ENCODE results near the gene CTNND1.

The CTNND1 gene

GRCh38 chr11:57744357-57744756, 17.2 kb upstream of the CTNND1 start:
- DNase-seq (ENCODE audit: low read depth), result no peak
- no peak for TF ChIP-seq CTCF (conservative IDR thresholded peaks at IDR 0.05; ENCODE audit: low read depth, low read length)

GRCh38 chr11:57745206-57745605, 16.4 kb upstream of the CTNND1 start:
- no peak overlapping the region for H3K4me3 ChIP-seq (ENCODE audit: low read depth, low read length)
- no peak for TF ChIP-seq CTCF (conservative IDR thresholded peaks at IDR 0.05; ENCODE audit: low read depth, low read length)
- no peak for DNase-seq (ENCODE audit: low read depth)

More at GRCh38 chr11:57744357-57744756, 17.2 kb upstream of the CTNND1 start:
- H3K4me3 ChIP-seq (ENCODE audit: low read depth, low read length), result no peak overlapping the region

- H3K4me3 ChIP-seq (ENCODE audit: low read depth, low read length), result no peak overlapping the region
- DNase-seq (ENCODE audit: low read depth), result no peak
- no peak for TF ChIP-seq CTCF (conservative IDR thresholded peaks at IDR 0.05; ENCODE audit: low read depth, low read length)
Measured at GRCh38 chr11:57746920-57747319, 14.7 kb upstream of the CTNND1 start.

GRCh38 chr11:57751176-57751575, 10.4 kb upstream of the CTNND1 start:
- TF ChIP-seq CTCF (conservative IDR thresholded peaks at IDR 0.05; ENCODE audit: low read depth, low read length), result no peak
- H3K4me3 ChIP-seq (ENCODE audit: low read depth, low read length), result no peak overlapping the region
- DNase-seq (ENCODE audit: low read depth), result no peak

GRCh38 chr11:57751676-57752253, 9.8 kb upstream of the CTNND1 start, which contains the start of gene BTBD18:
Gene BTBD18, minus strand, starts transcription at chr11:57751819. Its CDS starts 631 bp downstream, at chr11:57751188.
- DNase-seq (ENCODE audit: low read depth), result peak; percentile 79
- TF ChIP-seq CTCF (conservative IDR thresholded peaks at IDR 0.05; ENCODE audit: low read depth, low read length), result peak; percentile 72

GRCh38 chr11:57752954-57753353, 8.6 kb upstream of the CTNND1 start:
- TF ChIP-seq CTCF (conservative IDR thresholded peaks at IDR 0.05; ENCODE audit: low read depth, low read length), result no peak
- DNase-seq (ENCODE audit: low read depth), result no peak
- no peak overlapping the region for H3K4me3 ChIP-seq (ENCODE audit: low read depth, low read length)

More at GRCh38 chr11:57751676-57752253, 9.8 kb upstream of the CTNND1 start, which contains the start of gene BTBD18:
- H3K4me3 ChIP-seq (ENCODE audit: low read depth, low read length), result no peak within 1 kb of the TSS

GRCh38 chr11:57758174-57758573, 3.4 kb upstream of the CTNND1 start:
- H3K4me3 ChIP-seq (ENCODE audit: low read depth, low read length), result no peak overlapping the region
- TF ChIP-seq CTCF (conservative IDR thresholded peaks at IDR 0.05; ENCODE audit: low read depth, low read length), result no peak
- DNase-seq (ENCODE audit: low read depth), result no peak
